GM12892 (cell line): ENCODE measurements around the gene B3GAT3.

Experiments
- POLR2A ChIP-seq: IDR thresholded peaks from 2 replicates; pipeline ENCODE4 v1.6.1; 2011; ENCODE audit warnings: low read depth, low read length, control low read depth
- POLR2AphosphoS5 ChIP-seq: IDR thresholded peaks from 2 replicates; pipeline ENCODE4 v1.6.1; 2011; ENCODE audit warnings: low read depth, low read length, control low read depth
- TAF1 ChIP-seq: IDR thresholded peaks from 2 replicates; pipeline ENCODE4 v1.6.1; 2011; ENCODE audit warnings: low read depth, mild to moderate bottlenecking, control low read depth, low read length, borderline replicate concordance

- TF ChIP-seq POLR2A (no peak), TAF1 (no peak), POLR2AphosphoS5 (no peak)
Measured at GRCh38 chr11:62615521-62615920, 6.3 kb downstream of the B3GAT3 start.
